ENCODE measurements around the gene SPAG8. TPM values are rescaled to one million over a fixed set of nuclear protein-coding genes. Genes with fewer than 3 reads are reported as not detected.
A peak's percentile ranks its signal among the peaks of the same experiment; 100 is the strongest.

SPAG8 gene
- total and polyA plus RNA-seq, 10 of the 15 experiments (the other 5 are each of a cell fraction or from before 2014, with no cell fraction given), result 0.40 to 1.1 (median 0.72) TPM

GRCh38 chr9:35798658-35799374 is 13.2 kb downstream of the SPAG8 start (continued):
- TF ChIP-seq BCL3 (IDR thresholded peaks at IDR 0.05; ENCODE audit: borderline replicate concordance, insufficient read depth, low read depth, low read length, poor library complexity, severe bottlenecking) (peak; percentile 95), KLF5 (IDR thresholded peaks at IDR 0.05; ENCODE audit: partially characterized antibody) (no peak), CBX5 (IDR thresholded peaks at IDR 0.05; ENCODE audit: low read depth) (no peak), MTA3 (IDR thresholded peaks at IDR 0.05; ENCODE audit: borderline replicate concordance, low read length) (no peak), ESRRA (IDR thresholded peaks at IDR 0.05; ENCODE audit: low read length) (no peak), ZNF622 (IDR thresholded peaks at IDR 0.05) (no peak), SUZ12 (IDR thresholded peaks at IDR 0.05; ENCODE audit: unreplicated experiment) (no peak), SPI1 (IDR thresholded peaks at IDR 0.05; ENCODE audit: borderline replicate concordance, insufficient read depth, low read depth, low read length) (no peak), EGR1 (IDR thresholded peaks at IDR 0.05; ENCODE audit: borderline replicate concordance in 1 of 2, low read depth in 2 of 2, low read length in 2 of 2) (no peak), RAD51 (IDR thresholded peaks at IDR 0.05) (peak; percentile 91)

Data from GM12878 (cell line).